Stimulated activated naive CD4-positive, alpha-beta T cell (primary cell): ENCODE results near the gene AFAP1.

Experiments
- DNase-seq, 6 experiments: peaks; one replicate each; lab custom pipeline; 2025; lab: John Stamatoyannopoulos, UW

The AFAP1 gene

GRCh38 chr4:7716010-7716721 is 223.5 kb downstream of the AFAP1 start:
- DNase-seq: no peak

- no peak for DNase-seq
Measured at GRCh38 chr4:7715271-7716009, 224.2 kb downstream of the AFAP1 start.

DNA sequence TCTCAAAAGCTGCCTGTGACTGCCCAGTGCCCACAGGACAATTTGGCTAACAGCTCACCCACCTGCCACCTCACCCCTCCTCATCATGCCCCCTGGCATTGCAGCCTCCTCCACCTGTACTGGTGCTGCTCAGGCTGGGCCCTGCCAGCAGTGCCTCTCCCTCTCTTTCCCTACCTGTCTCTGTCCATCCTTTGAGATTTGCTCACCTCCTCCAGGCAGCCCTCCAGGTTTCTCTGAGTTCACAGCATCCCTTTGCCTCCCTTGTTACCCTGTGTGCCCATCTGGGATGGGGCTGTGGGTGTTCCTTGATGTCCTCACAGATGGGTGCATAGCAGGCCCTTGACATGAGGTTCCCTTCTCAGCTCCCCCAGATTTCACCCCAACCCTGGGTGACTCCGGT is 224.9 kb downstream of the AFAP1 start:
- DNase-seq: no peak

- DNase-seq: no peak
Measured at GRCh38 chr4:7714176-7714575, 225.5 kb downstream of the AFAP1 start.

DNA sequence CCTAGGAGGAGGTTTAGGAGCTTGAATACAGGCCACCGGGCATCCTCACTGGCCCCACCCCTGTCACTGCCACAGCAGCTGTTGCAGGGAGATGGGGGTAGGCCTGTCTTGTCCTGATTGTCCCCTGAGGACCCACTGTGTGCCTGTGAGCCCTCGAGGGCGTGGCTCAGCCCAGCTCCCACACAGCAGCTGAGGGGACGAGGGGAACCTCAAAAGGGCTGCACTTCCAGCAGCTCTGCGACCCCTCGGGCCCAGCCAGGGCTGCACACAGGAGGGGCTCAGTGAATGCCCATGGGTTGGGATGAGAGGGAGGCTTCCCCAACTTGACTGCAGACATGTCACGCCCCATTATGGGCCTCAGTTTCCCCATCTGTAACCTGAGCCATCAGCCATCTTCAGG is 225.9 kb downstream of the AFAP1 start:
- DNase-seq: no peak

DNA sequence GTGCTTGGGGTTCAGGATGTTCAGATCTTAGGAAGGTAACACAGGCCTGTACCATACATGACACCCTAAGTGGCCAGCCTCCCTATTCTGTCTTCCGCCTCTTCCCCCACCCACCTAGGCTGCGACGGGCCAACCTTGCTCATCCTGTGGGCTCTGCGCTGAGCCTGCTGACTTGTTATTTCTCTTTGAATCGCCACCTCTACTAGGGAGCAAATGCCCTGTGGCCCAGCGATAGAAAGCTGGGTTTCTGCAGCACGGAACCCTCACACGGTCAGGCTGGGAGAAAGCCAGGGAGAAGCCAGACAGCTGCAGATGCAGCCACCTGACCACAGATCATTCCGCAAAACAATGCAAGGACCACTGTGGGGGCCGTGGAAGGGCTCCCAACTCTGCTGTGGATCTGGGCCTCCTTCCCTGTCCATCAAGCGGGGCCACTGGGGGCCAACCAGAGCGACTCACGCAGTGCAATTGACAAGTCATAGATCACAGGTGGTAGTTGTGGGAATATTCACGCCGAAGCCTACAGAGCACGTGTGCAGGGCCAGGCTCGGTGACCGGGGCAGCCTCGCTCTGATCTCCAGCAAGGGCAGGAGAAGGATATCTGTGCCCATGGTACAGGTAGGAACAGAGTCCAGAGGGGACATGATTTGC is 227.5 kb downstream of the AFAP1 start:
- no peak for DNase-seq

- no peak for DNase-seq
Measured at GRCh38 chr4:7711307-7711963, 228.2 kb downstream of the AFAP1 start.

GRCh38 chr4:7710576-7711306 is 228.9 kb downstream of the AFAP1 start:
- no peak for DNase-seq

DNA sequence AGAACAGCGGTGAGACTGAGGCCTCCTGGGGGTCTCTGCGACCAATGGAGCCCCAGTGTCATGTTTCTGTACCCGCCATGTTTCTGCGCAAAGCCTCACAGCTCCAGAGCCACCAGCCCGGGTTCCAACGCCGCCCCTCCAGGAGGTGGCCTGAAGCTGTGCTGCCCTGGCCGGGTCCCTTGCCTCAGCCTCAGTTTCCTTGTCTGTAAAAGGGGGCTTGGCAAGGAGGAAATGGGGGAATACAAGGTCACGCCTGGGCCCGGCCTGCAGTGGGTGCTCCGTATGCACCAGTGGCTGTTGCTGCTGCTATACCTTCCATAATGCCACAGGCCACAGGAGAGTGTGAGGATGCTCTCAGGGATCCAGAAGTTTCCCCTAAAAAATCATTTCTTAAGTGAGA is 229.5 kb downstream of the AFAP1 start:
- no peak for DNase-seq

DNA sequence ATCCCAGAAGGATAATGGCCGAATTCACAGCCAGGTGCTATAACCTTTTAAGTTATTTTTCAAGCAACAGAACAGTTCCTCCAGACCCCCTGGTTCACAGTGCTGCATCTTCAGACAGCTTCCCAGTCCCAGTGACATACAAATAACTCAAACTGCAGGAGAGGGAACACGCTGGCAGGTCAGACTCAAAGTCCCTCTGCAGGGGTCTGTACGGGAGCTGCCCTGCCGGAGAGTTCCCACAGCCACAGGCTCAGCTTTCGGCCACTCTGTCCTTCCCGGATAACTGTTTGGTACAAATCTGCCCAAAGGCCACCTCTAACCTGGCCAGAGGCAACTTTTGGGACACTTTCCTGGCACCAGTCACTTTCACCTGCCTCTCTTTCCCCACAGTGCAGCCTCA is 230.2 kb downstream of the AFAP1 start:
- DNase-seq: no peak

GRCh38 chr4:7708981-7709380 is 230.7 kb downstream of the AFAP1 start:
- no peak for DNase-seq
